GM12864 (cell line): ENCODE data around the gene SPSB1.

Experiments used
- DNase-seq: peaks from one replicate; pipeline ENCODE4 v3.0.0-alpha.2; 2011; ENCODE audit warnings: low read depth
- H3K4me3 ChIP-seq: 2 replicates; pipeline ENCODE4 v1.5.1; 2011; ENCODE audit warnings: mild to moderate bottlenecking, low read depth, low read length, control low read depth
- TF ChIP-seq, protein P1 (sequence below): IDR thresholded peaks from 2 replicates; pipeline ENCODE4 v1.5.1; 2011; ENCODE audit warnings: low read depth, mild to moderate bottlenecking, moderate library complexity, low read length, control low read depth, inconsistent platforms; ENCODE audit errors: missing control alignments

The SPSB1 gene

GRCh38 chr1:9319208-9319788 lies 26.6 kb downstream of the SPSB1 start:
- H3K4me3 ChIP-seq: no peak overlapping the region
- DNase-seq: no peak
- TF ChIP-seq, protein P1, sequence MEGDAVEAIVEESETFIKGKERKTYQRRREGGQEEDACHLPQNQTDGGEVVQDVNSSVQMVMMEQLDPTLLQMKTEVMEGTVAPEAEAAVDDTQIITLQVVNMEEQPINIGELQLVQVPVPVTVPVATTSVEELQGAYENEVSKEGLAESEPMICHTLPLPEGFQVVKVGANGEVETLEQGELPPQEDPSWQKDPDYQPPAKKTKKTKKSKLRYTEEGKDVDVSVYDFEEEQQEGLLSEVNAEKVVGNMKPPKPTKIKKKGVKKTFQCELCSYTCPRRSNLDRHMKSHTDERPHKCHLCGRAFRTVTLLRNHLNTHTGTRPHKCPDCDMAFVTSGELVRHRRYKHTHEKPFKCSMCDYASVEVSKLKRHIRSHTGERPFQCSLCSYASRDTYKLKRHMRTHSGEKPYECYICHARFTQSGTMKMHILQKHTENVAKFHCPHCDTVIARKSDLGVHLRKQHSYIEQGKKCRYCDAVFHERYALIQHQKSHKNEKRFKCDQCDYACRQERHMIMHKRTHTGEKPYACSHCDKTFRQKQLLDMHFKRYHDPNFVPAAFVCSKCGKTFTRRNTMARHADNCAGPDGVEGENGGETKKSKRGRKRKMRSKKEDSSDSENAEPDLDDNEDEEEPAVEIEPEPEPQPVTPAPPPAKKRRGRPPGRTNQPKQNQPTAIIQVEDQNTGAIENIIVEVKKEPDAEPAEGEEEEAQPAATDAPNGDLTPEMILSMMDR: no peak

- H3K4me3 ChIP-seq: no peak overlapping the region
- TF ChIP-seq, protein P1: no peak
- no peak for DNase-seq
Measured at GRCh38 chr1:9319789-9320519, 27.3 kb downstream of the SPSB1 start.

GRCh38 chr1:9320520-9321479 lies 28.1 kb downstream of the SPSB1 start:
- no peak overlapping the region for H3K4me3 ChIP-seq
- TF ChIP-seq, protein P1: no peak
- no peak for DNase-seq

- TF ChIP-seq, protein P1: no peak
- H3K4me3 ChIP-seq: no peak overlapping the region
- DNase-seq: no peak
Measured at GRCh38 chr1:9321480-9321849, 28.8 kb downstream of the SPSB1 start.

GRCh38 chr1:9321986-9322660 lies 29.4 kb downstream of the SPSB1 start:
- TF ChIP-seq, protein P1: no peak
- no peak for DNase-seq
- H3K4me3 ChIP-seq: no peak overlapping the region

DNA sequence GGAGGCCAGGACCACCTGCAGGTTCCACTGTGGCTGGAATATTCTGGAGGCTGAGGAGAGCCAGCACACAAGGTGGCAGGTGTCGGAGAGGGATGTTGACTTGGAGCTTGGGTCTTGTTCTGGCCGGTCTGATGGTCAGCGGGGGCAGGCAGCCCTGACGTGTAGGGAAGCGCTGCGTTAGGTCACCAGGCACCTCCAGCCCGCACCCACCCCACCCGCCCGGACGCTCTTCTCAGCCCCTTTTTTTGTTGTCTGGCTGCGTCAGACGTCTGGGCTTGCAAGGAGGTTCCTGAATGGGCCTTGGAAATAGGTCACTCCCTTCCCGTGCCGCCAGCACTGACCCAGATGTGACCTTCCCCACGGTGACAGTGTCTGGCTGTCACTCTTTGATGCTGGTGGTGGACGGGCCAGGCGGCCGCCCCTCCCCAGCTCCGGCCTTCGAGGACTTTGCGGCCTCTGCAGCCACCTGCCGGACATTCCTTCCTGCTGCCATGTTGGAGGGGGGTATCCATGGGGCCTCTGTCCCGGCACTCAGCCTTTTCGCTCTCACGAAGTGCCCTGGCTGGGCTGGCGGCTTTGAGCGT lies 30.1 kb downstream of the SPSB1 start:
- no peak for DNase-seq
- TF ChIP-seq, protein P1: no peak
- H3K4me3 ChIP-seq: no peak overlapping the region
